NCI-H2171 treated with DMSO at 0.1 percent for 48 hours (cell line): ENCODE data around the gene CLCN1.
"Not testable (repeated sequence)": the region's sequence is repeated elsewhere in the genome, so short reads cannot be mapped to it uniquely, and the experiment has no call there.

ENCODE experiments used
- DNase-seq: peaks from one replicate; lab custom pipeline; 2025; lab: John Stamatoyannopoulos, UW

The CLCN1 gene

DNA sequence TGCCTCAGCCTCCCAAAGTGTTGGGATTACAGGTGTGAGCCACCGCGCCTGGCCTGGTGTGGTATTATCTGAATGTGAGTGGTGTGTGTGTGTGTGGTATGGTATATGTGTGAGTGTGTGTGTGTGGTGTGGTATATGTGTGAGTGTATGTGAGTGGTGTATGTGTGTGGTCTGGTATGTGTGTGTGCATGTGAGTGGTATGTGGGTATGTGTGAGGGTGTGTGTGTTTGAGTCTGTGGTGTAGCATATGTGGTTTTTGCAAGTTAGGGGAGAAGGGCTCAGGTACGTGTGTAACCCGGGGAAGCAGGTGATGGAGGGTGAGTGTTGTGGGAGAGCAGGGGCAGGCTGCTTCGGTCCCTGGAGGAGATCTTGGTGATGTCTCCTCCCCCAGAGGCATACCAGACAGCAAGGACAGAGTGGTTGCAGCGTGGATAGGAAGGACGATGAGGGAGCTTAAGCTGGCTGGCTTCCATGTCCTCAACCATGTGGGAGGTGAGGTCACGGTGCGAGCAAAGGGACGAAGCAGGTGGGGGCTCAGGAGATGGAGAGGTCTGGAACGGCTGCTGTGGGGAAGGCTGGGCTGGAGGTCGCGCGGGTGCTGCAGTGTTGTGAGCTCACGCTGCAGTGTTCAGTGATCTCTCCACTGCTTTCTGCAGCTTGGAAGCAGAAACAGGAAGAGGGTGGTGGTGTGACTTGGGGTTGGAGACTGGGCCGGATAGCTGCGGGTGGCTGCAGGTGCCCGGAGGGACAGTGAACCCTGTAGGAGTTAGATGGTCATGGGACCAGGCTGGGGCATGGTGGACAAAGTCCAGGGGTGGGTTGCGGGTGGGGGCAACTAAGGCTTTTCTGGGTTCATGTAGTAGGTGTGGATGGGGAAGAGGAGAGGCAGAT is 70.2 kb downstream of the CLCN1 start:
- no peak for DNase-seq

DNA sequence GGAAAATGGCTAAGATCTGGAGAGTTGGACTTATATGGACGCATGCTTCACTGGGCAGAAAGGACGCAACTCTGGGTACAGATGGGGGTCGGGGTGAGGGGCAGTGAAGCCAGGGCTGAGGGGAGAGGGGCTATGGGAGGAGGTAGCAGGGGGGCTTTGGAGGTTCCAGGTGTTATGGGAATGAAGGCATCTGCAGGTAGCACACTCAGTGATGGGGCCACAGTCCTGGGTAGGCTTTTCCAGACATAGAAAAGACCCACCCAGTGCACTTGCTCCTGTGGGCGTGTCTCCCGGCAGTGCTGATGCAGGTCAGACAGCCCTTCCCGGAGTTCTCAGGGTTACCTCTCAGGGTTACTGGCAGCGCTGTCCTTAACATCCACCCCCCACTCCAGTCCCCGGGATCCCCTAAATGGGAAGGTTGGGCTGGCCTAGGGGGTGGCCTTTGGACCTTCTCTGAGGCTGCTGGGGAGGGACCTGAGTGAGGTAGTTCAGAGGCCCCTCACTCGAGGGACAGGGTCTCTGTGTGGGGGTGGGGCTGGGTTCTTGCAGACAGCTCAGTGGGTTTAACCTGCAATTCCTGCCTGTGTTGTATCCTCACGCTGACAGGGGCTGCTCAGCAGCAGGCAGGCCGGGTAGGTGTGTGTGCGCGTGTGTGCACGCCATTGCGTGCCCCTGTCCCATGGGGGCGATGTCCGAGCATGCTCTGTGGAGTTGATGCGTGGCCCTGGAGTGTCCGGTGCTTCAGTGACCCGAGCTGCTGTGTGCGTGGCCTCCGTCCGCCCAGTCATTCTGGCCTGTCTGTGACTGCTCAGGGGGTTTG is 71.5 kb downstream of the CLCN1 start:
- DNase-seq: no peak

DNA sequence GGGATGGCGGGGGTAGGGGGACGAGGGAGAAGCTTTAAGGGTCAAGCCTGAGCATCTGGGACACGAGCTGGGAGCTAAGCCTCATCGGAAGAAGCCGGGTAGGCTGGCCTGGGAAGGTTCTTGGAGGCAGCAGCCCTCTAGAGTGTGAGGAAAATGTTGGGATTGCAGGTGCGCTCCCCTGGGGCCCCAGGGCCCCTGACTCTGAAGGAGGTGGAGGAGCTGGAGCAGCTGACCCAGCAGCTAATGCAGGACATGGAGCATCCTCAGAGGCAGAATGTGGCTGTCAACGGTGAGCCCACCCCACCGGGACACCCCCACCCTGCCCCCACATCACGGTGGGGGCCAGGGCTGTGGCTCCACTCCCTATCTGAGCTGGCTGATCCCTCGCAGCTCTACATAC is 72.1 kb downstream of the CLCN1 start:
- DNase-seq: no peak

DNA sequence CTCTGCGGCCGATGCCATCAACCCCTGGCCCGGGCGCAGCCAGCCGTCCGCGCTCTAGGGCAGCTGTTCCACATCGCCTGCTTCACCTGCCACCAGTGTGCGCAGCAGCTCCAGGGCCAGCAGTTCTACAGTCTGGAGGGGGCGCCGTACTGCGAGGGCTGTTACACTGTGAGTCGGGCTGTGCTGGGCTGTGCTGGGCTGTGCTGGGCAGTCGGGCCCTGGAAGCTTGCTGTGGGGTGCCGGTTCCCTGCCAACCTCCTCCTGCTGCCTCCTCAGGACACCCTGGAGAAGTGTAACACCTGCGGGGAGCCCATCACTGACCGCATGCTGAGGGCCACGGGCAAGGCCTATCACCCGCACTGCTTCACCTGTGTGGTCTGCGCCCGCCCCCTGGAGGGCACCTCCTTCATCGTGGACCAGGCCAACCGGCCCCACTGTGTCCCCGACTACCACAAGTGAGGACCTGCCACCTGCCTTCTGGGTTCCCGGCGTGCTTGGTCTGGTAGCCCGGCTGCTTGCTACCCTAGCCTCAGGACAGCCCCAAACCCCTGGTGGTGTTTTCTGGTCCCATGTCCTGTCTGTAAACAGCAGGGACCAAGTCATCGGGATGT is 72.7 kb downstream of the CLCN1 start:
- no peak for DNase-seq

DNA sequence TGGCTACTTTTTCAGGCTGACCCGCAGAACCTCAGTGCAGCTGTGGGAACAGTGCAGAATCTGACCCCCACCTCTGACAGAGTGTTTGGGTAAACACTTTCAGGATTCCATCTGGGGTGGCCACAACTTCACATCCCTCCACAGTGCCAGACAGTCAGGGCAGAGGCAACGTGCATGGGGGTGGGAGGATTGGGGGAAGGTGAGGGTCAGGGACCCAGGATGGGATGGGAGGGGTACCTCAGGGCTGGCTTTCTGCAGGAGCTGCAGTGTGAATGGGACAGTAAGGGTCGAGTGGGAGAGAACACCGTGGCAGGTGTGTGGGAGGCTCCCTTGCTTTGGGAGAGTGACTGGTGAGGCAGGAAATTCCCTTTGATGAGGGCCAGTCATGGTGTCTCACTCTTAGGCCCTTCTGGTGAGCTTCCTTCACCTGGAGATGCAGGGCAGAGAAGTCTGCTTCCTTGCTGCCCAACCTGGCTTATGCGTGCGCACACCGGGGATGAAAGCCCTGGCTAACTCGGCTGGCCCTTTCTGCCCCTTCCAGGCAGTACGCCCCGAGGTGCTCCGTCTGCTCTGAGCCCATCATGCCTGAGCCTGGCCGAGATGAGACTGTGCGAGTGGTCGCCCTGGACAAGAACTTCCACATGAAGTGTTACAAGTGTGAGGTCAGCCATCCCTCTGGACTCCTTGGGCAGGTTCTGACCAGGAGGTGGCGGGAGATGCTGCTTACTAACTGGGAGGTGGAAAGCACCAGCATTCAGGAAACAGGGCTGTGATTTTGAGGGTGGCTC is 73.6 kb downstream of the CLCN1 start:
- DNase-seq: no peak

DNA sequence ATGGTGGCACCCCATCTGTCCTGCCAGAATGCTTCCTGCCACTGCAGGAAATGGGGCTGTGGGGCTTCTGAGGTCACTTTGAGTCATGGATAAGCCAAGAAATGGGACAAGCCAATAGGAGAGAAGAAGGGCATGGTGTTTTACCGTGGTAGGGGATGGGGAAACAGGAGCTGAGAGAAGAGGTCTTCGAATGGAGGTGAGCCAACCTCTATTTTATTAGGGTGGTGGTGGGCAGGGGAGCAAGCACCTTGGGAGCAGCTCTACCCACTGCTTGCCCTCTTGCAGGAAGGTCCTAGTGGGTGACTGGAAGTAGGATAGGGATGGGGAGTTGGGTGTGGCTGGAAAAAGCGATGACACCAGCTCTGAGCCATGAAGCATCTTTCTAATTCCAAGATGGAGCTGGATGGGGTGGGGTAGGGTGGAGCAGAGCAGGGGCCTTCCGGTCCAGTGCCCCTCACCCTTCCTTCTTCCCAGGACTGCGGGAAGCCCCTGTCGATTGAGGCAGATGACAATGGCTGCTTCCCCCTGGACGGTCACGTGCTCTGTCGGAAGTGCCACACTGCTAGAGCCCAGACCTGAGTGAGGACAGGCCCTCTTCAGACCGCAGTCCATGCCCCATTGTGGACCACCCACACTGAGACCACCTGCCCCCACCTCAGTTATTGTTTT is 74.3 kb downstream of the CLCN1 start:
- no peak for DNase-seq

DNA sequence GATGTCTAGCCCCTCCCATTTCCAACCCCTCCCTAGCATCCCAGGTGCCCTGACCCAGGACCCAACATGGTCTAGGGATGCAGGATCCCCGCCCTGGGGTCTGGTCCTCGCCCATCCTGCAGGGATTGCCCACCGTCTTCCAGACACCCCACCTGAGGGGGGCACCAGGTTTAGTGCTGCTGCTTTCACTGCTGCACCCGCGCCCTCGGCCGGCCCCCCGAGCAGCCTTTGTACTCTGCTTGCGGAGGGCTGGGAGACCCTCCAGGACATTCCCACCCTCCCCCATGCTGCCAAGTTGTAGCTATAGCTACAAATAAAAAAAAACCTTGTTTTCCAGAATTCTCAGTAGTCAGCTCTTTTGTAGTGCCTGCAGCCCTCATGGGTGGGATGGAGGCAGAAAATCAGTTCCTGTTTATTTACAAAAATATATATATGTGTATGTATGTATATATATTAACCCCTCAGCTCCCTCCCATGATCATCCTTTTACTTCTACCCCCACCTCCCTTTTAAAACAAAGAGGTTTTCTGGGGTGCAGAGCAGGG is 74.9 kb downstream of the CLCN1 start:
- DNase-seq: no peak

DNA sequence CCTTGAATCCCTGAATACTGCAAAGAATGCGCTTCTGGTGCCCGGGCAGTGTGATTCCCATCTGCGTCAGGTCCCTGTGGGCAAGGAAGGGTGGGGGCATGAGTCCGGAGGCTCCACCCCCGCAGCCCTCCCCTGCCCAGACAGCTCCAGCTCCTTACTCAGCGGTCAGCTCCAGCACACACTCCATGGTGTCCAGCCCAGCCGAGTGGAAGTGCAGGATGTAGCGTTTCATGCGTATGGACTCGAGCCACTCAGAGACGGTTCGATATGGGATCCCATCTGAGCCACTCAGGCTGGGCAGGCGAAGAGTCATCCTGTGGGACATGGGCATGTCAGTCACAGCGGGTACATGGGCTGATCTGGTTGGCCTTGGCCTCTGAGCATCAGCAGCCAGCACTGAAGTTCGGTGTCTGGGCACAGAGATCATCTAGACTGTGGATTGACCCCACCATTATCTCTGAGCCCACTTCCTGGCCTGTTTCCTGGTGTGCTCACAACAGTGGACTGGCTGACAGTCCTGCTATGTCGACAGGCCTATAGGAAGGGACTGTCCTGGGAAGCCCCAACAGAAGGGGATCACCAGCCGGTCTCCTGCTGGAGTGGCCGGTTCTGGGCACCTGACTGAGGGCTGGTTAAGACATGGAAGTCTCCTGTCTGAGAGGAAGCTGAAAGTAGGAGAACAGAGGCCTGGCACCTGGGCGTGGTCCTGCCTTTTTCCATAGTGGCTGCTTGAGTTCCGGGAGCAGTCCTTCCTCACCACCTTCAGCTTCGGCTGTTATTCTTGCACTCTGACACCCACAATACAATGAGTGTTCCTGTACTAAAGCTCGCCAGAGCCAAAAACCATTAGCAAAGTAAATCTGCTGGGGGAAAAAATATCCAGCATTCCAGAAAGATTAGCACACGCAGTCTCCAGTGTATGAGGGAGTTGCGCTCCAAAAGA is 75.8 kb downstream of the CLCN1 start:
- DNase-seq: no peak

DNA sequence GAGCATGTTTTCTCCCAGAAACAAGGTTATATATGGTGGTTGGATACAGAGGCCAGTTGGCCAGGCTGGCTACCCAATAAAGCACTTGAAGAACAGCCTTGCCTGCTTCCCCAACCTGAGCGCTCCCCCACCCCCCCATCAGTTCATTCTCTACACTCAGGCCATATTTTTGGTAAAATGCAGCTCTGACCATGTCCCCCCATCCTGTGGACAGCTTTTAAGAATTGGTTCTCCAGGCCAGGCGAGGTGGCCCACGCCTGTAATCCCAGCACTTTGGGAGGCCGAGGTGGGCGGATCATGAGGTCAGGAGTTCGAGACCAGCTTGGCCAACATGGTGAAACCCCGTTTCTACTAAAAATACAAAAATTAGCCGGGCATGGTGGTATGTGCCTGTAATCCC is 76.5 kb downstream of the CLCN1 start:
- not testable (repeated sequence) for DNase-seq

DNA sequence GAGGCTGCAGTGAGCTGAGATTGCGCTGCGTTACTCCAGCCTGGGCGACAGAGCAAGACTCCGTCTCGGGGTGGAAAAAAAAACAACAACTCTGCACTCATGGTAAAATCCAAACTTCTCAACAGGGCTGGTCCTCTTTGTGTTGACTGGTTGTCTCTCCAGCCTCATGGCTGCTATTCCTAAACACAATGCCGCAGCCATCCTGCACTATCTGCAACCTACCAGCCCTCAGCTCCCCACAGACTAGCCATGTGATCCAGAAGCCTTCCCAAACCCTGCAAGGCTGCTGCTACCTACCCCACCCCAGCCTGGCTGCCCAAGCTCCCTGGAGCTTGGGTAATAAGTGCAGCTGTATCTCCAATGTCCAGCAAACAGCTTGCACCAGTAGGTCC is 77.0 kb downstream of the CLCN1 start:
- DNase-seq: no peak

DNA sequence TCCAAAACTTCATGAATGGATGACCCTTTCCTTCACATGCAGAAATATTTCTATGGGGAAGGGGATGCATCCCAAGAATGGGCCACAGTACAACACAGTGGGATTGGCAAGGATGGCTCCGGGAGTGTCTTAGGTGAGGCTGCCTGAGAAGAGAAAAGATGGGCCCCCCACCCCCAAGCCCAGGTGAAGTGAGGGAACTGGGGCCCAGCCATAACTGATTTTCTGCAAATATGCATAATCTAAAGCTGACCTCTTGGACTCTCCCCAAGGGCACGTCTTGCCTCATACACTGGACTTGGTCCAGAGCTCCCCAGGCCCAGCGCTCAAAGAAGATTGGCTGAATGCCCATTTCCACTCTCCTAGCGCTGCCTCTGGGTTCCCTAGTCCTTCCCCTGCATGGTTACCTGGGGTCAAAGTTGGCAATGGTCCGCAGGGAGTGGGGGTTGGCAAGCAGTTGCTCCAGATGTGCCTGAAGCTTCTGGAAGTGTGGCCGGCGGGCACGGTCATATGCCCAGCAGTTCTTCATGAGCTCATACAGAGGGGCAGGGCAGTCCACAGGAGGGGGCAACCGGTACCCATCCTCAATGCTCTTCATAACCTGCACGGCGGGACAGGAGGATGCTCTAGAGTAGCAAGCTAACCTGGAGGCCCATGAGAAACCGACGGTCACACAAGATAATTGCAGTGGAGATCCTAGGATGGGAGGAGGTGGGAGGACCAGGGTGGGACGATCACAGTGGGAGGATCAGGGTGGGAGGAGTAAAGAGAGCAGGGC is 77.5 kb downstream of the CLCN1 start:
- no peak for DNase-seq

DNA sequence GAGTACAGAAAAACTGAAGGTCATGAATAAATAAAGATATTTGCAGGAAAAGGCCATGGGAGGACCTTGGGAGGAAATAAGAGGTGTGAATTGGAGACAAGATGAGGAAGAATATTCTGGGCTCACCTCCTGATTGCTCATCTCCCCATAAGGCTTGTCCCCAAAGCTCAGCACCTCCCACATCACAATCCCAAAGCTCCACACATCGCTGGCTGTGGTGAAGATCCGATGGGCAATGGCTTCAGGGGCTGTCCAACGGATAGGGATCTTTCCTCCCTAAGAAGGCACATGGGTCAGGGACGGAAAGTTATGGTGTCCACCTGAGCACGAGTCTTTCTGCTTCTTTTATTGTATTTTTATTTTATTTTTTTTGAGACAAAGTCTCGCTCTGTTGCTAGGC is 78.2 kb downstream of the CLCN1 start:
- no peak for DNase-seq

DNA sequence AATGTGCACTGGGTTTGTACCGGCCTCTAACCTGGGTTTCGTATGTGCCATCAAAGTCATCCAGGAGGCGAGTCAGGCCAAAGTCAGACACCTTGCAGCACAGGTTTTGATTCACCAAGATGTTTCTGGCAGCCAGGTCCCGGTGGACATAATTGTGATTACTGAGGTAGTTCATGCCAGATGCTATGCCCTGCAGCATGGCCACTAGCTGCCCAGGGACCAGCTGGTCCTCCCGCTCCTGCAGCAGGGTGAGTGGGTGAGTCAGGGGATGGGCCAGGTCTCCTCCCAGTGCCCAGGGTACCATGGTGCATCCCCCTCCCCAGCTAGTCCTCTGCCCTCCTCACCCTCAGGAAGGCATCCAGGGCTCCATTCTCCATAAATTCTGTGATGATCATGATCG is 78.9 kb downstream of the CLCN1 start:
- no peak for DNase-seq

DNA sequence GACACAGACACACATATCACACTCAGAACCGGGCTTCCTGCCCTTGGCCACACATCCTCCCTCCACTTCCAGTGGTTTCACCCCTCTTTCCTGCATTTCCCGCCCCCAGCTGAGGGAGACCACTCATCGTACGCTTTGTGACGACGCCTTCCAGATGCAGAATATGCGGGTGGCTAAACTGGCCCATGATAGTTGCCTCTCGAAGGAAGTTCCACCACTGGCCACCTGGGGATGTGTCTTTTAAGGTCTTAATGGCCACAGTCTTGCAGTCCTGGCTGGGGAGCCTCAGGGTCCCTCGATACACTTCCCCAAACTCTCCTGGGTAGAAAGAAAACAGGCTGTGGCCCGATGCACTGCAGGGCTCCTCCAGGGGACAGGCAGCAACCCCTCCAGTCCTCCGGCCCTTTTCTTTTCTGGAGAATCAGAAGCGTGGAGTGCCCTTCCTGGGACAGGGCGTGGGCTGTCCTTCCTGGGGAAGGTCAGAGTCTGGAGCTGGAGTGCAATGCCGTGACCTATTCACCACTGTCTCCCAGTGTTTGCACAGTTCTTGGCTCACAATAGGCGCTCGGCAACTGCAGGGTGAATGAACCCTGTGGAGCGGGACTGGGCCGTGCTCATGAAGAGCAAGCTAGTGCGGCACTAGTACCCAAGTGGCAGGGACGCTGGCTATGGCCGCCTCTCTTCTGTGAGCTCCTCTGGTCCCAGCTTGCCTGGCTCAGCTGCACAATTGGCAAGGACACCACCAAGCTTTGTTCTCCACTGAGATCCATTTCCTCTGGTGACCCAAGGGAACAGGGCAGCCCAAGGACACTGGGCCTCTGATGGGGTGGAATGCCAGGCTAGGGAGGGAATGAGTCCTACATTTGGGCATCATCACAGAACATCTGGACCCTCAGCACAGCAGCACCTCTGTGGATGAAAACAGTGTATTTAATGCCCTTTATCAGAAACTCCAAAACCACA is 79.6 kb downstream of the CLCN1 start:
- DNase-seq: no peak

DNA sequence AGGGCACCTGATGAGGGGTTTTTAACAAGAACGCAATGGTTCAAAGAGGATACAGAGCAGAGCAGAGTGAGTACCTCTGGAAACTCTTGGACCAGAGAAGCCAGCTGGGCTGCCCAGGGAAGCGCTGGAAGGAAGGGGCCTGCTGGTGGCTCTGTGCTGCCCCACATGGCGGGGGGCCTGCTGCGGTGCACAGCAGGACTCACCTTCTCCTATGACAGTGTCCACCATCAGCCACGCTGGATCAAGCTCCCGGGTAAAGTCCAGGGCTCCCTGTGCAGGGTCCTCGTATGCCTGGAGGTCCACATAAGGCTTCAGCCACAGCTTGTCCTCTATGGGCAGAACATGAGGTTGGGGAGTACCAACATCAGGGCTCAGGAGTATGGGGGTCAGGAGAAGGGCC is 80.3 kb downstream of the CLCN1 start:
- no peak for DNase-seq

DNA sequence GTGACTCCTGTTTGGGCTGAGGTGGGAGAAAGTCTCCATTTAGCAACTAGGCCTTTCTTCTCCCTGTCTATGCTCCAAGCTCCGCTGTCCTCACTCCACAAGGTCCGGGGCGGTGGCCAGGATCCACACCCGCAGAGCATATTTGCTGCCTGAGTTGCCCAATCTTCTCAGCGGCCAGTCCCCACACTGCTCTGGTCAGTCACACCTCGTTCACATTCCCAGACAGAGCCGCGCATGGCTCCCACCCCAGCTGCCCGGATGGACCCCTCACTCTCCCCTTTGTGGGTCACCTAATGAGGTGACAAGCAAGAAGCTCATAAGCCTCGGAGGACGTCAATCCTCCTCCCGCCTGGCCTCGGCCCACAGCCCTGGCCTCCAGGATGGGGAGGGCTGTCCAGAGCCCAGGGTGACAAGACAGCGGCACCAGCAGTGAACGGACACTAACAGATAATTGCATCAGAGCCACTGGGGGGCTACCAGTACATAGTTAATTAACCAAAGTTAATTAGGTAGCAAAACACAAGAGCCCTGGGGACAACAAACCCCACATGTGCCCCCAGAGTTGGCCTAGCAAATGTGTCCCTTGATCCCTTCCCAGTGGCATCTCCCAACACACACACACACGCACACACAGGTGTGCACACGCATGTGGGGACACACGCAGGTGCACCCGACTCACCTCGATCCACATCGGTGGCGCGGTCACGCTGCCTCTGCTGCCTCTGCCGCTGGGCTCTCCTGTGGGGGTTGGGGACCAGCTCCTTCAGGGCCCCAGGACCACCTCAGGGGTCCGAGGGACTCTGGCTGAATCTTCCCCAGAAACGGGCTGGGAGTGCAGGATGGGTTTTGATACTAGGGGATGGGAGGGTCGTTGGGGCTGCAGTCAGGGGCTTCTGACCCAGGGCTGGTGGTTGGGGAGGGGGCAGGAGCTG is 81.0 kb downstream of the CLCN1 start:
- DNase-seq: no peak
